Stimulated activated CD4-positive, alpha-beta T cell treated with anti-CD3 and anti-CD28 coated beads, Interleukin-4, amount 100 ng/mL, for 24 hours (primary cell): ENCODE measurements around the gene UBB.
"Not testable (repeated sequence)": the region's sequence is repeated elsewhere in the genome, so short reads cannot be mapped to it uniquely, and the experiment has no call there.

Experiments used
- DNase-seq: peaks from one replicate; pipeline ENCODE4 v3.0.0-alpha.2; 2020

The UBB gene

DNA sequence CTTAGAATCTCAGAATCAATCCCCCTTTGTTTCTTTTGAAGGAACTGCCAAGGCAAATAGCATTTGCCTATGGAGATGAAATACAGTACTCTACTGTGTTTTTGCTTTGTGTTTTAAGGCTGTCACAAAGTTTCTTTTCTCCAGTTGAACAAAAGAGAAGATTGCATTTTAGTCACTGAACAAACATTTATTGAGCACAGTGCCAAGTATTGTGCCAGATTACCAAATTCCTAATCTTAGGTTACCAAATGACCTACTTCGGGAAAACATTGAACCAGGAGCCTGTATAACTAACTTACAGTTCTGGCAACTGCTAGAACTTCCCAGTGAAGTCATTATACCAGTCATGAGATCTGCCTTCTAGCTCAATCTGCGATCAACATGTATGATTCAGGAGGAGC lies 3.0 kb upstream of the UBB start:
- DNase-seq = no peak

DNA sequence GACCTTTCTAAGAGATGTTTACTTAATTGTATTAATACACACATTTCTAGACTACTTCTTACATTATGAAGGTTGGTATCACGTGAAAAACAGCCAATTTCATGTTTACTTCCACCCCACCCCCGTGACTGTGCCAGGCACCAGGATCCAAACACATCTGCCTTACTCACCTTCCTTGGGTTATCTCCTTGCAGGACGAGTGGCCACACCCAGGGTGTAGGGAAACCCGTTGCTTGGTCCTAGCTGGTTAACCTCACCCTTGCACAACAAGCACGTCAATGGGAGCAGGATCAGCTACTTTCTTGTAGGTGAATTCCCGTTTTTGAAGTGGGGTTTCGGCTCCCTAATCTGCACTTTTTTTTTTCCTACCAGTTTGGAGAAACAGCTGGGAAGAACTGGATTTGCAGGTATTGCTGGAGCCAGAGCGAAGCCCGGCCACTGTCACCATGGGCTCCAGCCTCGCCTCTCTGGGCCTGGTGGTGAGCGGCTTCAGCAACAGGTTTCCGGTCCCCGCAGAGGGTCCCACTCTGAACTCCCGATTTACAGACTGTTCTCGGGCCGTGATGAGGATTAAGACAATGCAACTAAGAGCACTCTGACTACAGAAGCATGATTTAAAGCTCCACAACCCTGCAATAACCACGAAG lies 2.1 kb upstream of the UBB start:
- no peak for DNase-seq

DNA sequence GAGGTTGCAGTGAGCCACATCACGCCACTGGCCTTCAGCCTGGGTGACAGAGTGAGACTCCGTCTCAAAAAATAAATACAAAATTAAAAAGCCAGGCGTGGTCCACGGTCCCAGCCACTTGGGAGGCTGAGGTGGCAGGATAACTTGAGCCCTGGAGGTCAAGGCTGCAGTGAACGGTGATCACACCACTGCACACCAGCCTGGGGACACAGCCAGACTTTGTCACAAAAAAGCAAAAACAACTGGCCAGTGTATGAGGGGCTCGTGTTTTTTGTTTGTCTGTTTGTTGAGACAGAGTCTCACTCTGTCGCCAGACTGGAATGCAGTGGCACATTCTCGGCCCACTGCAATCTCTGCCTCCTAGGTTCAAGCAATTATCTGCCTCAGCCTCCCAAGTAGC lies 1.2 kb upstream of the UBB start:
- no peak for DNase-seq

DNA sequence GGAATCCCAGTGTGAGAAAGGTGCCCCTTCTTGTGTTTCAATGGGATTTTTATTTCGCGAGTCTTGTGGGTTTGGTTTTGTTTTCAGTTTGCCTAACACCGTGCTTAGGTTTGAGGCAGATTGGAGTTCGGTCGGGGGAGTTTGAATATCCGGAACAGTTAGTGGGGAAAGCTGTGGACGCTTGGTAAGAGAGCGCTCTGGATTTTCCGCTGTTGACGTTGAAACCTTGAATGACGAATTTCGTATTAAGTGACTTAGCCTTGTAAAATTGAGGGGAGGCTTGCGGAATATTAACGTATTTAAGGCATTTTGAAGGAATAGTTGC lies 567 bp downstream of the UBB start:
- peak; percentile 57 for DNase-seq

DNA sequence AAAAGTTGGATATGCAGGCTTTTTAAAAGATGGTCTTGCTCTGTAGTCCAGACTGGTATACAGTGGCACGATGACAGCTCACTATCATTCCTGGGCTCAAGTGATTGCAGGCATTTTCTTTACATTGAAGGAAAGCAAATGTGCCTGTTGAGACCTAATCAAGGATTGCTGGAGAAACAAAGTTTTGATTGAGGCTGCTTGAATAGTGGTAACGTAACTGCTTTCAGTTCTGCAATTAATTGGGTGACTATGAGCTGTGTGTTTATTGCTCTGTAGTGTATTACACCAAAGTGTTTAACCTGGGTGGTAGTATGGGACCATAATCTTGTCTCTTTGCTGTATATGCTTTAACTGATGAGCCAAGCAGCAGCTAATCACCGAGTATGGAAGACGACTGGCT lies 2.3 kb downstream of the UBB start:
- DNase-seq = no peak

DNA sequence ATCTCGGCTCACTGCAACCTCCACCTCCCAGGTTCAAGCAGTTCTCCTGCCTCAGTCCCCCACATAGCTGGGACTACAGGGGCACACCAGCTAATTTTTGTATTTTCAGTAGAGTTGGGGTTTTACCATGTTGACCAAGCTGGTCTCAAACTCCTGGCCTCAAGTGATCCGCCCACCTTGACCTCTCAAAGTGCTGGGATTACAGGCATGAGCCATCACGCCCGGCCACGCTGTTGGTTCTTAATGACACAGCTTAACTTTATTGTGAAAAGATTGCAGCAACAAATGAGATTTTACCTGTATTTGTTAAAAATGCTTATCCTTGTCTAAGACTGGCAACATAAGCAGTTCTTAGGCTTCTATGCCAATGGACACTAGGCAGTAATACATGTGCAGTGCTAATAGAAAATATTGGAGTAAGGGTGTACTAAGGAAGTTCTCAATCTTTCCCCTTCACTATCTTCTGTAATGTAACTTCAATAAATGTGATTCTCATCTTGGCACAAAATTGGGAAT lies 2.9 kb downstream of the UBB start:
- DNase-seq = no peak

DNA sequence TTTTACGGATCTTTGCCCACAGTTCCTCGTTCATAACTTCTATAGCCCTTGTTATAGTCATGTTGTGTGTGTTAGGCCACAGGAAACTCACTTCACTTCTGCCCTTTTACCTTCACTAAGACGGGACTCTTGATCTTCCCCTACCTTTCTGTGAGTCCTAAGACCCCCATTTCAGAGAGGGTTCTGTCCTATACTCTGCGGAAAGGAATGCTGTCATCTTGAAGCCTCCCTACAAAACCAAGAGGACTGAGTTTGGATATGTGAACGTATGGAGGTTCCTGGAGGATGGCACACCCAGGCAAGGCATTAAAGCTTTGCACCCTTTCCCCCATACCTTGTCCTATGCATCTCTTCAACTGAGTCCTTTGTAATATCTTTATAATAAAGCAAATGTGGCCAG lies 3.7 kb downstream of the UBB start:
- DNase-seq = no peak

DNA sequence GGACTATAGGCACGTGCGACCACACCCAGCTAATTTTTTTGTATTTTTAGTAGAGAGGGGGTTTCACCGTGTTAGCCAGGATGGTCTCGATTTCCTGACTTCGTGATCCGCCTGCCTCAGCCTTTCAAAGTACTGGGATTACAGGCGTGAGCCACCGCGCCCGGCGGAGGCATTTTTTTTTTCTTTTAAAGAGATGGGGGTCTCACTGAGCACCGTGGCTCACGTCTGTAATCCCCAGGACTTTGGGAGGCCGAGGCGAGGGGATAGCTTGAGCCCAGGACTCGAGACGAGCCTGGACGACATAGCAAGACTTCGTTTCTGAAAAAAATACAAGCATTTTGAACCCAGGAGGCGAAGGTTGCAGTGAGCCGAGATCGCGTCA lies 5.2 kb downstream of the UBB start:
- DNase-seq = not testable (repeated sequence)

DNA sequence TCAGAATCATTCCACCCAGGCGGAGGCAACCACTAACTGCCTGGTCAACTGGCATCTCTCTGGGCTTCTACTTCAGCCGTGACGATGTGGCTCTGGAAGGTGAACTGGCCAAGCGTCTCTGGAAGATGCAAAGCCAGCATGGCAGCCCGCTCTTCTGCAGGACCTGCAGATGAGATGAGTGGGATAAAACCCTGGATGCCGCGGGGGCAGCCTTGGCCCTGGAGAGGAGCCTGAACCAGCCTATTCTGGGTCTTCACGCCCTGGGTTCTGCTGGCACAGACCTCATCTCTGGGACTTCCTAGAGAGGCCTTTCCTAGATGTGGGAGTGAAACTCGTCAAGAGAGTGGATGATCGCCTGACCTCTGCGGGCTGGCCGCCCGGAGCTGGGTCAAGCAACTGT lies 10.6 kb downstream of the UBB start:
- DNase-seq = no peak

DNA sequence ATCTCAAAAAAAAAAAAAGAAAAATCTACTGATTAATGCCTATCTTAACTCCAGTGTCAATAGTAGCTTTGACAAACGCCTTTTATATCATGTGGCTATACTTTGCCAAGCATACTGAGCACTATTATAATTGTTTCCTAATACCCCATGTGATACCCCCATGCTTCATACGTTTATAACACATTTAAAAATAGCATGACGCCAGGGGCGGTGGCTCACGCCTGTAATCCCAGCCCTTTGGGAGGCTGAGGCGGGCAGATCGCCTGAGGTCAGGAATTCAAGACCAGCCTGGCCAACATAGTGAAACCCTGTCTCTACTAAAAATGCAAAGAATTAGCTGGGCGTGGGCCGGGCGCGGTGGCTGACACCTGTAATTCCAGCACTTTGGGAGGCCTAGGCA lies 11.6 kb downstream of the UBB start:
- DNase-seq = not testable (repeated sequence)

DNA sequence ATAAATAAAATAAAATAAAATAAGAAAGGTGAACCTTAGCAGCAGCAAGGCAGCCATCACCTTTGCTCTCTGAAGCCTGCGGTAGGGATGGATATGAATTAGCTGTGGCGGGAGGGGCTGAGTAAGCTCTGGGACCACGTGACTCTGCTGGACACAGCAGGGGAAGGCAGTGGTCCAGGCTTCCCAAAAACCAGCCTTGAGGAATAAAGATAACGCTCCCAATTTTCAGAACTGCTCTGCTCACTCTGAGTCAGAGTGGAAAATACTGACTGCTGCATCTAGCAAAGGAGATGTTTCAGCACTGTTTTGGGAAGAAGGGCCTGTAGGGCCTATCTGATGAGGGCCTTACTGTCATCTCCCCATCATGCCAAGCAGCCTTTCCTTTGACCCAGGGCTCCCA lies 15.0 kb downstream of the UBB start:
- DNase-seq = not testable (repeated sequence)

DNA sequence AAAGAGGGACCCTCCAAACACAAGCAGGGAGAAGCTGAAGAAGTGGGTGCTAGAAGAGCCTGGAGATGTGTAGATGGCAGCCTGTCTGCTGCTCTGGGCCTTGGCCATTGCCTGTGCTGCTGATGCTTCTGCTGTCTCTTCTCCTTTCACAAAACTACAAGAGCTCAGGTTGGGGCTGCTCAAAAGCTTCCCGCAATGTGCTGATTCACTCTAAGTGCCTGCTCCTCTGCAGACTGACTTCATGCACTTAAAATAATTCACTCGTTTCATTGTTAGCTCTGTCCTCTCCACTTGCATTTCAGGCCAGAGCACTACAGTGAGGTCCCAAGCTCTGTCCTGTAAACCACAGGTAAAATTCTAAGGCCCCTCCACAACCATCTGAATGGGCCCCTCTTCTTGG lies 15.8 kb downstream of the UBB start:
- not testable (repeated sequence) for DNase-seq

DNA sequence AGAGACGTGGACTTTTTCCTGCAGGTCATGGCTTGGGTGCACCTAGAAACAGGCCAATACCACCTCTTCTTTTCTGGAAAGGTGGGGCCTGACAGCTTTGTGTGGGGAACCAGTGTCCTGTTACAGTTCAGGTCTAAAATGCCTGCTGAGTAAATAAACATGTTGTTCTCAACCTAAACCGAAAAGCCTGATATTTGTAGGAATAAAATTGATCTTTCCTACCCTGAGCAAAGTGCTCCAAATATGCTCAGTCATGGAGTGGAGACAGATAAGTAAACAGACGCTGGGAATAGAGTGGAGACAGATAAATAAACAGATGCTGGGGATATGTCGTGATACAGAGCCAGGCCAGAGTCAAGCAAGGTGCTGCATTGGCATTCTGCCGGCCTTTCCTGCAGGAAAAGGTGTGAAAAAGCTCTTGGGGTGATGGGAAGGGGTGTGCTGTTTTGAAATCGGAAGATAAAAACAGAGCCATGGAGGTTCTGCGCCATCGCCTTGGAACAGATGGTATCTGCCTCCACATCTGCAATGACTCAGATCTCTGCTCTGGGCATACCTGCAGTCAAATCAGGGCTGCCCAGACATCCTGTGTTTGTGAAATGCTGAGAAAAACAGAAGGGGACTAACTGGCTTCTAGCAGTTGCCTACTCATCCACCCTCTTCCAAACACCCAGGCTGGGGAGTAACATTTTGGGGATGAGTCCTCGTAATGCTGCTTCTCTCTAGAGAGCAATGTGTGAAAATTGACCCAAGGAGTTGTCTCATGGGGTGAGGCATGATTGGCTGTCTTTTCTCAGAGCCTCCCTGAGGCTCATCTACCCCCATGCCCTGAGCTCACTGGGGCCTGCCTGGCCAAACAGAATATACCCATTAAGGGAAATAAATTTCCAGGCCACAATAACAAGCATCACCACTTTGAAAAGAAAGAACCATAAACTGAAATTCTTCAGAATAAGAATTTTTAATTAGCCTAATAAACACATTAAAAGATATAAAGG lies 17.7 kb downstream of the UBB start:
- DNase-seq = no peak

DNA sequence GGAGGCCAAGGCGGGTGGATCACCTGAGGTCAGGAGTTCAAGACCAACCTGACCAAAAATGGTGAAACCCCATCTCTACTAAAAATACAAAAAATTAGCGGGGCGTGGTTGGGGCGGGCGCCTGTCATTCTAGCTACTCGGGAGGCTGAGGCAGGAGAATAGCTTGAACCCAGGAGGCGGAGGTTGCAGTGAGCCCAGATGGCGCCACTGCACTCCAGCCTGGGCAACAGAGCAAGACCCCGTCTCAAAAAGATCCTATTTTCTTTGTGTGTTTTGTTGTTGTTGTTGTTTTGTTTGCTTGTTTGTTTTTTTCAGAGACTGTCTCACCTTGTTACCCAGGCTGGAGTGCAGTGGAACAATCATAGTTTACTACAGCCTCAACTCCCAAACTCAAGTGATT lies 23.0 kb downstream of the UBB start:
- not testable (repeated sequence) for DNase-seq

DNA sequence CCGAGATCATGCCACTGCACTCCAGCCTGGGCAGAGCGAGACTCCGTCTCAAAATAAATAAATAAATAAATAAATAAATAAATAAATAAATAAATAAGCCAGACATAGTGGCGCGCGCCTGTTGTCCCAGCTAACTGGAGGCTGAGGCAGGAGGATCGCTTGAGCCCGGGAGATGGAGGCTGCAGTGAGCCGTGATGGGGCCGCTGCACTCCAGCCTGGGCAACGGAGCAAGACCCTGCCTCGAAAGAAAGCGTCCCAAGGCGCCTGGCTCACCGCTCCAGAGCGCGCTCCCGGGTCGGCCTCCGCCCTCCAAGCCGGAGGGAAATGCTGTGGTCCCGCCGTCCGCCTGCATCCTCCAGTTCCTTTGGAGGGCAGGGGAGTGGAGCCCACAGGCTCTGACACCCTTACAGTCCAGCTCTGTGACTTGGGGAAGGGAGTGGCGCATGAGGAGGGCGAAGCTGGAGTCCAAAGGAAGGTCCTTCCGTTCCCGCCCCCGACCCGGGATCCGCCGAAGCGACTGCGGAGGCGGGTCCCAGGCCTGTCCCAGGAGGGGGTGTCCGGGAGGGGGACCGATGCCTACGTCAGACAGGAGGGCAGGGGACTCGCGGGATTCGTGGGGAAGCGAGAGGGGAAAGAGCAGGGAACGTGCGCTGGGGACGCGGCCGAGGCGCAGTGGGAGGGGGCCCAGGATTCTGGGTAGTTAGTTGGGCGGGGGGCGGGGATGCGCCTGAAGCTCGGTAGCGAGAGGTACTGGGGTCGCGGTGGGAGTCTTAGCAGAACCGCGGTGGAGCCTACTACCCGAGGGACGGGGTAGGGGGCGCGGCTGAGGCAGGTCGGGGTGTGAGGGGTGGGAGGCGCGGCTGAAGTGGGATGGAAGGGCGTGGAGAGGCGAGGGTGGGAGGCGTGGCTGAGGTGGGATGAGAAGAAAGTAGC lies 26.1 kb downstream of the UBB start:
- DNase-seq = no peak

DNA sequence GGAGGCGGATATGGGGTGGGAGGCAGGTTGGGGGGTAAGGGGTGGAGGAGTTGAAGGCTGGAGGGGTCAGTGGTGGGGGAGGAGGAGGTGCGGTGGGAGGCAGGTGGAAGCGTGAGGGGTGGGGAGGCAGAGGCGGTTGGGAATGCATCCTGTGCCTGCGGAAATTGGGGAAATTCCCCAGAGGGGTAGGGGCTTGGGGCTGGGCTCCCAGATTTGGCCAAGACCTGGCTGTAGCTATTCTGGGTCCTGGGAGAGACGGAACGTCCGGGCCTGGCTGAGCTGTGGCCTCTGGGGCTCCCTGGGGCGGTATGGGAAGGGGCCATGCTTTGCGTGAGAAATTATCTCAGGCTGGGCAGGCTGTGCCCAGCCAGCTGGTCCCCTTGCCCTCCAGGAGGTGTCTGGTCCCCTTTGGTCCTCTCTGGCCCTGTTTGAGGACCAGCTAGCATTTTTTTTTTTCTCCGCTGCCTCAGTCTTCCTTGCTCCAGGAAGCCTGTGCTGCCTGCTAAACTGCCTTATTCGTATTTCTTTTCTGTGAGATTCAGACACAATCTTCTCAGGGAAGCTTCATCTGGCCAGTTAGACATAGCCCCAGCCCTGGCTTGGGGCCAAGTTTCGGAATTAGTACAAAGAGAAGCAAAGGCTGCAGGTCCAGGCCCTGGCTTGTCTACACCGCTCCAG lies 27.2 kb downstream of the UBB start:
- DNase-seq = no peak

DNA sequence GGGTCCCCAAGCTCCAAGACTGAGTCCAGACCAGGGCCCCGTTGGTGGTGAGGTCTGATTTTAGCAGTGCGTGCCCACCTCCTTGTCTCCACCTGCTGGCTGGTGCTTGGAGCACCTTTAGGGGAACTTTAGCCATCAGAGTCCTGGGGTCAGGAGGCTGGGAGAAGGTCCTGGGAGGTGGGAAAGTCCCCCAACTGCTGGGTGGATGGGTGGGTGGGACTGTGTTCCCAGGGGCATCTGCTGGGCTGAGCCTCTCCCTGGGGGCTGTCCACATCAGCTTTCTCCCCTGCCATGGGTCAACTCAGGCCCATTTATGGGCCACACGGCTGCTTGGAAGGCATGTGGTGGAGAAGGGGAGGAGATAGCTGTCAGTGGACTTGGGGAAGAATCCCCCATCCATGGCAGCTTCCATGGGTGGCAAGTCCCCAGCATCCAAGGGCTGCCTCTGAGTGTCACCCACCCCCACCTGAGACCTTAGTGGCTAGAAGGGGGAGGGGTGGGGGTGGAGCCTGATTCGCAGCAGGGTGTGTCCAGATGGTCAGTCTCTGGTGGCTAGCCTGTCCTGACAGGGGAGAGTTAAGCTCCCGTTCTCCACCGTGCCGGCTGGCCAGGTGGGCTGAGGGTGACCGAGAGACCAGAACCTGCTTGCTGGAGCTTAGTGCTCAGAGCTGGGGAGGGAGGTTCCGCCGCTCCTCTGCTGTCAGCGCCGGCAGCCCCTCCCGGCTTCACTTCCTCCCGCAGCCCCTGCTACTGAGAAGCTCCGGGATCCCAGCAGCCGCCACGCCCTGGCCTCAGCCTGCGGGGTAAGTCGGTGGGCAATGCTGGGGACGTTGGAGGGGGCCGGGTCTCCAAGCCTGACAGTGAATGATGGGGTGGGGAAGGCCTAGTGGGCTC lies 34.4 kb downstream of the UBB start, which contains the start of gene TRPV2:
TSS of gene TRPV2 (plus strand) at position 541 of the 894 bp plus-strand sequence. CDS start 2,098 bp downstream, outside the sequence.
- DNase-seq = peak; percentile 52

DNA sequence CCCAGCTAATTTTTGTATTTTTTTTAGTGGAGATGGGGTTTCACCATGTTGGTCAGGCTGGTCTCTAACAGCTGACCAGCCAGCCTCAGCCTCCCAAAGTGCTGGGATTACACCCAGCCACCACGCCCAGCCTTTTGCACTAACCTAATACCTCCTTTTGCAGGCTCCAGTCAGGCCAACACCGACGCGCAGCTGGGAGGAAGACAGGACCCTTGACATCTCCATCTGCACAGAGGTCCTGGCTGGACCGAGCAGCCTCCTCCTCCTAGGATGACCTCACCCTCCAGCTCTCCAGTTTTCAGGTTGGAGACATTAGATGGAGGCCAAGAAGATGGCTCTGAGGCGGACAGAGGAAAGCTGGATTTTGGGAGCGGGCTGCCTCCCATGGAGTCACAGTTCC lies 36.5 kb downstream of the UBB start:
- DNase-seq = no peak

DNA sequence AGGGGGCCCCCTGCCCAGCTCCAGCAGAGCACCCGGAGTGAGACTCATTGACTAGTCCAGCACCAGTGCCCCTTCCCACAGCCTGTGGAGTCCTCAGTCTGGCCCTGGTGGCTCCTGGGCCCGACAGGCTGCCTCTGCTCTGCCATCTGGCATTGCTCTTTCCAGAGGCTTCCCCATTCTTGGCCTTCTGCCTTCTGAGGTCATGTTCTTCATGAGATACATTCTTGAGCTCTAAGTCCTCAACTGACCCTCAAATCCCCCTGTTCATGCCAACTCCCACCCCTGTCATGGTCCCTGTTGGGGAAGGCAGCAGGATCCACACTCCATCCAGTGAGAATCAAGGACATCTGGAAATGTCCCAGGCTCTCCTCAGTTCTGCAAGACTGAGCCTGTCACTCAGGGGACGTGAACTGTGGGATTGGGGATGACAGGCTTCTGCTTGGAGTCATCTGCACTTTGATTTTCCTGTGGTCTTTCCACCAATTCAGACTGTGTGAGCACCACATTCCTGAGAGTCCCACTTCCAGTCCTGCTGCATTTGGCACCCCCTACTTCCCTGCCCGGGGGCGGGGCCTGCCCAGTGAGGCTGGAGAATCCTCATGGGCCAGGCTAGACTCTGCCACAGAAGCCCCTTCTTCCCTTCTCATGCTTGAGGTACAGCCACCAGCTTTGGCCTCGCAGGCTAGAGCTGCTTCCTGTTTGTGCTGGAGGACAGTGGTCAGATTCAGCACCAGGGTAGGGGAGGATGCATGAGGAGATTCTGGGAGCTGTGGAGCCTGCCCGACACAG lies 37.2 kb downstream of the UBB start:
- DNase-seq = no peak

DNA sequence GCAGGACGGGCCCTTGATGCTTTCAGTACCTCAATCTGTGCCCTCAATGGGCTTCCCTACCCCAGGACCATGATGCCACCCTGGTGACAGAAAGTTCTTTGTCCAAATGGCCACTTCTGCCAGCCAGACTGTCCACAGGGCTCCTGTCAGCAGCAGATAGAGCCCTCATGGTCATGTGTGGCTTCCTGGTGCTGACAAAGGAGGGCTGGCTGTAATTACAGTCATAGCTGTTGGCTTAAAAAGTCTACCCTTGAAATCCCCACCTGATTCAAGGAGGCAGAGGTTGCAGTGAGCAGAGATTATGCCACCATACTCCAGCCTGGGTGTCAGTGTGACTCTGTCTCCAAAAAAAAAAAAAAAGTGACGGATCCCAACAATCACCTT lies 37.8 kb downstream of the UBB start:
- DNase-seq = no peak
